Fibroblast of the conjunctiva (primary cell): Measurements from ENCODE around the gene JSRP1.
A peak's percentile ranks its signal among the peaks of the same experiment; 100 is the strongest.

ENCODE experiments used
- DNase-seq: peaks from one replicate; pipeline ENCODE4 v3.0.0-alpha.2; 2010; ENCODE audit warnings: low read depth

JSRP1 gene, protein sequence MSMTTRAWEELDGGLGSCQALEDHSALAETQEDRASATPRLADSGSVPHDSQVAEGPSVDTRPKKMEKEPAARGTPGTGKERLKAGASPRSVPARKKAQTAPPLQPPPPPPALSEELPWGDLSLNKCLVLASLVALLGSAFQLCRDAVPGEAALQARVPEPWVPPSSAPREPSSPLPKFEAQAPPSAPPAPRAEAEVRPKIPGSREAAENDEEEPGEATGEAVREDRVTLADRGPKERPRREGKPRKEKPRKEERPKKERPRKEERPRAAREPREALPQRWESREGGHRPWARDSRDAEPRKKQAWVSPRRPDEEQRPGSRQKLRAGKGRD

DNA sequence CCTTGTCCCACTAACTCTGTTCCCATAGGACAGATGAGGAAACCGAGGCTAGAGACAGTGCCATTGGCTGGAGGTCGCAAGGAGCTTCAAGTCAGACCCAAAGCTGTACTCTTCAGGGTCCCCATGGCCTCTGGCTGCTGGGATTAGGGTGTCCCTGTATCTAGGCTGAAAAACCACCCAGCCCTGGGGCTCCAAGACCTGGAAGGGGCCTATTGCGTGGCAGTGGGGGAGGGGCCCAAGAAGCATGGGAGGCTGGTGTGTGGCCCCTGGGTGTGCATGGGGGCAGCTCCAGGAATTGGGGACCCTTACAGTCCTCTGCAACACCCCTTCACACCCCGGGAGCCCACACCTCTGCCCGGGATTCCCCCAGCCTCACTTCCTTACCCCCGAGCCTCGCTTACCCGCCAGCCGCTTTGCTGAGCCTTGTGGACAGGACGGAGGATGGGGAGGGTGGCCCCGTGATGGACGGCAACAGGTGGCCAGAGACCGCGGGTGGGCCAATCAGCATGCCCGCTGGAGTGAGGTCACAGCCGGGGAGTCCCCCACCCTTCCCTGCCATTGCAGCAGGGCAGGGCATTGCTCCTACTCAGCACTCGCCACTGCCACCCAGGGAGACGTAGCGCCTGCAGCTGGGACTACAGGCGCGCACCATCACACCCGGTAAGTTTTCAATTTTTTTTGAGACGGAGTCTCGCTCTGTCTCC is at the start of gene JSRP1:
Gene JSRP1, minus strand, starts transcription at position 436 of the 704 bp plus-strand sequence. CDS start 1,103 bp downstream, outside the sequence.
- no peak for DNase-seq

DNA sequence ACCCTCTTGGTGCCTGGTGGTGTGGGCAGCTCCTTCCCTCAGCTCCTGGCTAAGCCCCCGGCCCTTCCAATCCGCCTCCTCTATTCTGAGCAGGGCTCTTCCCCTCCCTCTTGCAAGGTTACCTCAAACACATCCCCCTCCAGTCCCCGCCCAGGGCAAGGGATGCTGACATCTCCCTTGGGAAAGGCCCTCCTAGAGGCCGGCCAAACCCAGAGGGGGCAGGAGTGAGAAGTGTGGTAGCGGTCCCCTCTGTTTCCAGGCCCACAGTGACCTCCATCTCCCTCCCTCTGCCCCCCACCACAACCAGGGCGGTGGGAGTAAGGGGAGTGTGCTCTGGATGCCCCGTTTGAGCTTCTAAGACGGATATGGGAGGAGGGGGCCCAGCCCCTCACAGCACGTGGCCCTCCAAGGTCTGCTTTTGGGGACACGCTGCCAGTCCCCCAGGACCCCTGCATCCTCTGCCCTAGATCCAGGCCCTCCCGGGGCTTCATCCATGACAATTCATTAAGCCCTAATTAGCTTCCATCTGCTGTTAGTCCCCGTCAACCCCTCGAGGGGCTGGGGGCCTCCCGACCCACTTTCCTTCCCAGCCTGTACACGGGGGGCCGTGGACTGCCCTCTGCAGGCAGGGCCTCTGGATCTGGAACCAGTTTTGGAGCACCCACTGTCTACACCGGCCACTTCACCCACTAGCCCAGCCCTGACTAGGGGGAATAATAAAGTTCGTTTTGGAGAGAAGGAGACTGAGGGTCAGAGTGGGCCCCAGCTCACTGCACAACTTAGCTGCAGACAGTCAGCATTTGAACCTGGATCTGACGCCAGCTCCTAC is 49.4 kb upstream of the JSRP1 start:
- no peak for DNase-seq

DNA sequence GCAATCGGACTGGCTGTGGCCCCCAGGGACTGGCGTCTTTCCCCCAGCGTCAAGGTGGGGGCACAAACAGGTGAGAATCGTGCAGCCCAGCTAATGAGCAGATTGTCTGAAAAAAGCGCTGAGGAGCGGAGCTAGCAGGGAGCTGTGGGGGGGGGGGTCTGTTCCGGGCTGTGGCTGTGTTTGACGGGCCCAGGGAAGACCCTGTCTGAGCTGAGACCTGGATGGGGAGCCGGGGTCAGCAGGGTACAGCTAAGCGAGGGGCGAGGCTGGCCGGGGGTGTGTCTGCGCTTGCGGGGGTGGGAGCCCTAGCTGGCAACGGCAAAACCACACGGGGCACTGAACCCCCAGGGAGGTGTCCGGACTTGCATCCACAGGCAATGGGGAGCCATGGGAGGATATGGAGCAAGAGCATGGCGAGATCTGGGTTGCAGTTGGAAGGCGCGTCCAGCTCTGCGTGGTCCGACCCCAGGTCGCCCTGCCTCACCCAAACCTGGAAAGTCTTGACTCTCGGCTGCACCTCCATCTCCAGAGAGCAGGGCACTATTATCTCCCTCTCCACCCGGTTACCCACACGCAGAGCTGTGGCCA is 47.1 kb upstream of the JSRP1 start:
- DNase-seq: no peak

DNA sequence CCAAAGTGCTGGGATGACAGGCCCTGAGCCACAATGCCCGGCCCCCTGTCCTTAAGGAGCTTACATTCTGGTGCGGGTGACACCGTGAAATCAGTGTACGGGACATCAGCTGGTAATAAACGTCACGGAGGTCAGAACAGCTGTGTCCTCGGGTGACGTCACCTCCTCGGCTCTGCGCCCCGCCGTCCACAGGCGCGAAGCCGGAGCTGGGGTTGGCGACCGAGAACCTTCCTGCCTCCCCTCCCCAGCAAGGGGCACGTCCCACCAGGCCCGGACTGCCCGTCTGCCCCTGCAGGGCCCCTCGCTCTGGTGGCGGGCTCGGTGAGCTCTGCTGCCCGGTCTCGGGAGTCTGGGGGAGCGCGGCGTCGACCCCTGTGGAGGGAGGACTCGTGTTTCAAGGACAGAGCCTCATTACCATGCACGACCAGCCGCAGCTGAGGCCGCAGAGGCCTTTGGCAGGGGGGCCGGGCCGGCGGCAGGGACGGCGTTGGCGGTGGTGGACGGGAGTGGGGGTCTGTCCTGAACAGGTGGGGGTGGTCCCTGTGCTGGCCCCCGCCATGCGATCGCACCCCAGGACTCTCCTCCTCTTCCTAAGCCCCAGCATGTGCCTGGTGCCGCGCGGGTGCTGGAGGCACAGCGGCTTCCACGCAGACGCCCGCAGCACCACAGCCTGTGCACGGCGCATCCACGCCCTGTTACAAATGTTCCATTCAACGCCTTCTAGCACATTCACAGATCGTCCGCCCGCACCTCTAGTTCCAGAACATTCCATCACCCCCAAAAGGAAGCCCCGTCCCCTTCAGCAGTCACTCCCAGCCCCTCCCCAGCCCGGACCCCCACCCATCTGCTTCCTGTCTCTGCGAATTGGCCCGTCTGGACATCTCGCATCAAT is 46.3 kb upstream of the JSRP1 start:
- DNase-seq: no peak

DNA sequence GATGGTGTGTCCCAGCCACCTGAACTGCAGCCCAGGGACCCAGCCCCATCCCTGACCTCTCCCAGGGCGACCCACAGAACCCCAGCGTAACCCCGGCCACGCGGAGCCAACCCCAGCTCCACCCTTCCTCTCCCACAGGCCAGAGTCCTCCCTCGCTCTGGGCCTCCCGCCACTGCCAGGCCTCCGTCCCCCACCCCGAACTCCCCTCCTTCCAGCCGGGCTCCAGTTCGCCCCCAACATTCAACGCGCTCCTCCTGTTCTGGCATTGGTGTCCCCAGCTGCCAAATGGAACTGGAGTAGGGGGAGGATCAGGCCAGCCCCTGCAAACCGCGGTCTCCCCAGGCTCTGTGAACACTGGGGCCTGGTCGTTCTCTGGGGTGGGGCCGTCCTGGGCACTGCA is 44.3 kb upstream of the JSRP1 start:
- no peak for DNase-seq

DNA sequence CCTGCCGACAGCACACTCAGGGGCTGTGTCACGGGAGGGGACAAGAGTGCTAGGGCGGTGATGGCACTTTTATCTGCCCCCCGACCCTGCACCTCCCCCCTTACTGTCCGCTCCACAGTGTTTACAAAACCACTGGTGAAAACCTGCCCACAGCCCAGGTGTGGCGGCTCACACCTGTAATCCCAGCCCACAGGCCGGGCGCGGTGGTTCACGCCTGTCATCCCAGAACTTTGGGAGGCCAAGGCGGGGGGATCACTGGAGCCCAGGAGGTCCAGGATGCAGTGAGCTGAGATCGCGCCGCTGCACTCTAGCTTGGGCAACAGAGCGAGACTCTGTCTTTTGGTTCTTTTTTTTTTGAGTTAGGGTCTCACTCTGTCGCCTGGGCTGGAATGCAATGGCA is 39.9 kb upstream of the JSRP1 start:
- no peak for DNase-seq

DNA sequence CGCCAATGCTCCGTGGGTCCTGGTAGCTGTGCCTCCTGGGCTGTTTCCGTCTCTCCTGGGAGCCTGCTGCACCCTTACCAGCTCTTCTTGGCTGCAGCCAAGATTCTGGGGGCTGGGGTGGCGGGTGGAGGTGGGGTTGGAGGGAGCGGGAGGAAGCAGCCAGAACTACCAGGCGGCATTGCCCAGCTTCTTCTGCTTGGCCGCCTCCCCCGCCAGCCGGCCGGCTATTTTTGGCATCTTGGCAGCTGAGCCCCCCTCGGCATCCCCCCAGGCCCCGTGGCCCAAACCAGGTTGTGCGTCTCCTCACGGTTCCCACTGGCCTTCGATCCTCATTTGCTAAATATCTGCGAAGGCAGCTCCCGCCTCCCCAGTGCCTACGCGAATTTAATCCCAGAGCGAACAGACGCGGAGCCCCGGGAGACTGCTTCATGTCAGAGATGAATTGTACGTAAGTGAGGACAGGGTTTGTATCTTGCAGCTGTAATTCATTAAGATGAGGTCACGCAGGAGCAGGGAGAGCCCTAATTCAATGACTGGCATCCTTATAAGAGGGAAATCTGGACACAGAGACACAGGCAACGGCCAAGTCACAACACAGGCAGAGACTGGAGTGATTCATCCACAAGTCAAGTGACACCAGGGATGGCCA is 38.6 kb upstream of the JSRP1 start:
- DNase-seq: peak; percentile 53

DNA sequence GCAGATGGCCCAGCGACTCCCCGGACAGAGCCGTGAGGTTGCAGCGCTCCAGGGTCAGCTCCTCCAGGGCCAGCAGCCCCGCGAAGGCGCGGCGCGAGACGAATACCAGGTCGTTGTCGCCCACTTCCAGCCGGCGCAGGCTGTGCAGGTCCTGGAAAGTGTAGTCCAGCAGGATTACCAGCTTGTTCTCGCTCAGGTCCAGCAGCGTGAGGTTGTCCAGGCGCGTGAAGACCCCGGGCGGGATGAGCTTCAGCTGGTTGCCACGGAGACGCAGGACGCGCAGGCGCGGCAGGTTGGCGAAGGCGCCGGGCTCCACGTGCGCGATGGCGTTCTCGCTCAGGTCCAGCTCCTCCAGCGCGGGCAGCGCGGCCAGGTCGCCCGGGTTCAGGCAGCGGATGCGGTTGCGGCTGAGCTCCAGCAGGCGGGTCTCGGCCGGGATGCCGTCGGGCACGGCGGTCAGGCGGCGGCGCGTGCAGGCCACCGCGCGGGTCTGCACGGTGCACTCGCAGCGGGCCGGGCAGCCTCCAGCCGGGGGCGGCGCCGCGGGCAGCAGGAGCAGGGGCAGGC is 35.1 kb upstream of the JSRP1 start:
- no peak for DNase-seq

DNA sequence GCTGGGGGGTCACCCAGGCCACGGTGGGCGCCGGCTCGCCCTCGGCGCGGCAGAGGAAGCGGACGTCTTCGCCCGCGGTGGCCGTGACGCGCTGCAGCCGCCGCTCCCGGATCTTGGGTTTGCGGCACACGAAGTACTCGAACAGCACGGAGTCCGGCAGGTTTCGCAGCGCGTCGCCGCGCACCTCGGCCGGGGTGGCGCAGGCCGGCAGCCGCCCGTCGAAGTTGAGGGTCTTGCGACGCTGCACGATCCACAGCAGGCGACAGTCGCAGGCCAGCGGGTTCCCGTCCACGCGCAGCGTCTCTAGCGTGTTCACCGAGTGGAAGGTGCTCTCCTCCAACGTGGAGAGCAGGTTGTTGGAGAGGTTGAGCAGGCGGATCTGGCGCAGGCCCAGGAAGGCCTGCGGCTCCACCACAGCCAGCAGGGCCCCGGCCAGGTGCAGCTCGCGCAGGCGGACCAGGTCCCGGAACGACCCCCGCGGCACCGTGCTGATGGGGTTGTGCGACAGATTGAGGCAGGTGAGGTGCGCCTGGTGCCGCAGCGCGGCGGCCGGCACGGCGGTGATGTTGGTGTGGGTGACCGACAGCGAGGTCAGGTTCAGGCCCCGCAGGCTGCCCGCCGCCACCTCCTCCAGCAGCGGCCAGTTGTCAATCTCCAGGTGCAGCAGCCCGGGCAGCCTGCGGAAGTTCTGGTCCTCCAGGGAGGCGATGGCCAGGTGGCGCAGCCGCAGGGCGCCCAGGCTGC is 34.4 kb upstream of the JSRP1 start:
- no peak for DNase-seq

DNA sequence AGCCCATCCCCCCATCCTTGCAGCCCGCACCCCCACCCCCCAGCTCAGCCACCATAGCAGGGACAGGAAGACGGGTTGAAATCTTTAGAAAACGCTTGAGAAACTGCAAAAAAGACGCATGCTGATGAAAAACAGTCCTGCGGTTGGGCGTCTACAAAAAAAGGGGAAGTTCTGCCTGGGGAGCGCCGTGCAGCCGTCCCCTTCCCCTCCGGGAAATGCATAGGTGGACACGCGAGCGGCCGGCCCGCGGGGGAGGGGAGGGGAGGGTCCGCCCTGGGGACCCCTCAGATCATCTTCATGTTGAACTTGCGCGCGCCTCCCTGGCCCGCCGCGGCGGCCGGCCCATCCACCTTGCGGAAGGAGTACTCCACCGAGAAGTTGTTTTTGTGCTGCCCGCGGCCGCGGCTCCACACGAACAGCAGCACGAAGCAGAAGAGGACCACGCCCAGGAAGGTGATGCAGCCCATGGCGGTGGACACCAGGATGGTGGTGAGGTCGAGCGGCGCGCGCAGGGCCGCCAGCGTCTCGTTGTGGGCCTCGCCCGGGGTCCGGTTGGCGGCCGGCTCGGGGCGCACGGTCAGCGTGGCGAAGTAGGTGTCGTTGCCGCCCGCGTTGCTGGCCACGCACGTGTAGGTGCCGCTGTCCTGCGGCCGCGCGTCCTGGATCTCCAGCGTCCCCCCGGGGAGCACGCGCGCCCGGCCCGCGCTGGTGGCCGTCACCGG is 33.7 kb upstream of the JSRP1 start:
- DNase-seq: no peak

DNA sequence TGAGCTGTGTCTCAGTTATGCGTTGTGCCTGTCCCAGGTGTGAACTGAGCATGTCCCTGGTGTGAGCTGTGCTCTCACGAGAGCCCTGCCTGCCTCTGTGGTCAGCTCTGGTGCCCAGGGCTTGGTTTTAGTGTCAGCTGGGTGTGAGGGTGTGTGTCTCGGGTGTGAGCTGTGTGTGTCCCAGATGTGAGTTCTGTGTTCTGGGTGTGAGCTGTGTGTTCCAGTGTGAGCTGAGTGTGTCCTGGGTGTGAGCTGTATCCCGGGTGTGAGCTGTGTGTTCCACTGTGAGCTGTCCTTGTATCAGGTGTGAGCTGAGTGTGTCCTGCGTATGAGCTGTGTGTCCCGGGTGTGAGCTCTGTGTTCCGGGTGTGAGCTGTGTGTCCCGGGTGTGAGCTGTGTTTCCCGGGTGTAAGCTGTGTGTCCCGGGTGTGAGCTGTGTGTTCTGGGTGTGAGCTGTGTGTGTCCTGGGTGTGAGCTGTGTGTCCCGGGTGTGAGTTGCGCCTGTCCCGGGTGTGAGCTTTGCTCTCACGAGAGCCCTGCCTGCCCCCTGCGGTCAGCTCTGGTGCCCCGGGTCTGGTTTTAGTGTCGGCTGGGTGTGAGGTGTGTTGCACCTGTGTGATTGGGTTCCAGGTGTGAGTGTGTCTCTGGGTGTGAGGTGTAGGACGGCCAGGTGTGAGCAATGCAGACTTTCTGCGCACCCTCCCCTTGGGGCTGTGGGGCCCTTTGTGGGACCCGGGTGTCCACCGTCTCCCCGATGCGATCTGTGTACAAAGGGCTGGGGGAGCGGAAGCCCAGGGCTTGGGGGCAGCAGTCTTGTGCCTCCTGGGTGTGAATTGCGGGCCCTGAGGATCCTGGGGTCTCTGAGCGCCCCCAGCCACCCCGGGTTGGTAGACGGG is 32.8 kb upstream of the JSRP1 start:
- no peak for DNase-seq

DNA sequence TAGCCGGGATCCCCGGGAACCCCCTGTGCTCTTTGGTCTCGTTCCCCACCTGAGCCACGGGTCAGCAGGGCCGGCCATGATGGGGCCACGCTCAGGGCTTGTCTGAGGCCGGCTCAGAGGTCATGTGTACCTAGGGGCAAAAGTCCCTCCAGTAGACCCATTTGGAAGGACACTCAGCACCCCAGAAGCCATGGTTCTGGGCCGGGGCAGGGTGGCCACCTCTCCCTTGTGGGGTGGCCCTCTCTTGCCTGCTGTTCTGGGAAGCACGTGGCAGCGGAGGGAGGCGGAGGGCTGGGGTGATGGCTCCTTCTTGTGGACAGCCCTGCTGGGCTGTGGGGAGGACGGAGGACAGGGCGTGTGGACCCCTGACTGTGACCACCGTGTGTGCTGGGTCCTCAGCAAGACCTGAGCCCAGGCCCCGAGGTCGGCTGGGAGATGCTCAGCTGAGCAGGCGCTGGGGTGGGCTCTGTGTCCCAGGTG is 32.2 kb upstream of the JSRP1 start:
- DNase-seq: no peak

DNA sequence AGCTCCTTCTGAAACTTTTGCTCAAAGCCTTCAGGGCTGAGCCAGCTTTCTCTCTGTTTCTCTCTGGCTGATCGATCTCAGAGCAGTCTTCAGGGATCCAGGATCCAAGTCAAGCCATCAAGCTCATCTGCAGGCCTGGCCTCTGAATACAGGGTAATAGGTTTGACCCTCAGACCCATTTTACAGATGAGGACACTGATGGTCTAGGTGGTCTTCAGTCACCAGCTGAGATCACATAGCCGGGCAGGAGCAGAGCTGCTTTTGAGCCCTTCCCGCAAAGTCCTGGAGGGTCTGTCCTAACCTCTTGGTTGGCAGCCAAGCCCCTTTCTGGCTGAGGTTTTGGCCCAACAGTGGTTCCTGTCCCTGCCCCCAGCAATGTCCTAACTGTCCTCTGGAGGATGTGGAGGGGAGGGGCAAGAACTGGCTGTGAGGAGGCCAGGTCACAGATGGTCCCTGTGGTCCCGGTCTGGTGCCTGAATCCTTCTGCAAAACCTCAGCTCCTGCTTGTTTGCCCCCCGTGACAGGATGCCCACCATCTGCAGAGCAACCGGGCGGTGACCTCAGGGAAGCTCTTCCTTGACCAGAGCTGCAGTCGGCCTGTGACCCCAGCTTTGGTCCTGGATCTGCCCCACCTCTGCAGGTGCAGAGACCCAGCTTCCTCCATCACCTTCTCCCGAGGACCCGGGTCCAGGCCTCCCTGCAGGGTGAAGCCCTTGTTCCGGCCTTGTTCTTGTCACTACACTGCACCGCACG is 31.5 kb upstream of the JSRP1 start:
- no peak for DNase-seq

DNA sequence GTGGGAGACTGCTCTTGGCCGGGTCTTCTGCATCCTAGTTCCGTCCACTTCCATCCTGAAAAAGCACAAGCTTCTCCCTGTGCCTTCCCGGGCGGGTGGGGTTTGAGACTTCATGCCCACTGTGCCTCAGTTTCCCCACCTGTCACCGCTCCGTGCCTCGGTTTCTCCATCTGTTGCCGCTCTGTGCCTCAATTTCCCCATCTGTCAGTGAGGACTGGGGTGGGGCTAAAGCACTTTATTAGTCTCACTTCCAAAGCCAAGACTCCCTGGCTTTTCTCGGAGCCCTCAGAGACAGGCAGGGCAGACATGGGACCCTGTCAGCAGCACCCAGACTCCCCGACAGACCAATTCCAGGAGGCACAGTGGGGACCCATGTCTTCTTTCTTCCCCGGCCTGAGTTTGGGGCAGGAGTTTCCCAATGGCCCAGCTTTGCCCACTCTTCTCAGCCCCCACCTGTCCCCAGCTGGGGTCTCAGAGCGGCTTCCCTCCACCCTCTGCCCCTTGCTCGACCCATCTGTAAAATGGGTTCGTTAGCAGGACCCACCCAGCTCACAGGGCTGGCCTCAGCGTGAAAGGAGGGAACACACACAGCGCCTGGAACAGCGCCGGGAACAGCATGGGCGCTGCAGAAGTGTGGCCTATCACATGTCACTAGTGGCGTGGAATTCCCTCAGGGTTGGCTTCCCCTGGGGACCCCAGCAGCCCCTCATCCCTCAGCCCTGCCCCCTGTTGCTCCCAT is 30.4 kb upstream of the JSRP1 start:
- DNase-seq: no peak

DNA sequence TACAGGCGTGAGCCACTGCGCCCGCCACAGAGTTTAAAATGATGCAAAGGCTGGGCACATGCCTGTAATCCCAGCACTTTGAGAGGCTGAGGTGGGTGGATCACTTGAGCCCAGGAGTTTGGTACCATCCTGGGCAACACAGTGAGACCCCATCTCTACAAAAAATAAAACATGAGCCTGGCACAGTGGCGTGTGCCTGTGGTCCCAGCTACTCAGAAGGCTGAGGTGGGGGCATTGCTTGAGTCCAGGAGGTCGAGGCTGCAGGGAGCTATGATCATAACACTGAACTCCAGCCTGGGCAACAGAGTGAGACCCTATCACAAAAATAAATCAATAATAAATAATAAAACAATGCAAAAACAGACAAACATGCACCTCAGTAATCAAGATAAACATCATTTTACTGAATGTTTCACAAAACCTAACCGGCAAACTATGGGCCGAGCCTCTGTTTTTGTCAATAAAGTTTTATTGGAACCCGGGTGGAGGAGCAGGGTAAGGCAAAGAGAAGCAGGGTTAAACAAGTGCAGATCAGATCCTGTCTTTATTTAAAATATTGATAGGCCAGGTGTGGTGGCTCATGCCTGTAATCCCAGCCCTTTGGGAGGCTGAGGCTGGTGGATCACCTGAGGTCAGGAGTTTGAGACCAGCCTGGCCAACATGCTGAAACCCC is 27.8 kb upstream of the JSRP1 start:
- no peak for DNase-seq

DNA sequence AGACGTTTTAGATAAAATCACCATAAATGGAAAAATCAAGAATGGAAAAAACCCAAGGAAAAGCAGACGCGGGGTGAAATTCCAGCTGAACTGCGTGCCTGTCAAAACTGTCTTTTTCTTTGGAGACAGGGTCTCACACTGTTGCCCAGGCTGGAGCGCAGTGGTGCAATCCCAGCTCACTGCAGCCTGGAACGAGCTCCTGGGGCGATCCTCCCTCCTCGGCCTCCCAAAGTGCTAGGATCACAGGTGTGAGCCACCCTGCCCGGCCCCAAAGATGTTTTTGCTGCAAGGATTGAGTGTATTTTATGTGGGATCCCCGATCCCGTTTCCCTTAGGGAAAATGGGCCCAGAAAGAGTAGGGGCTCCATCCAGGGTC is 26.6 kb upstream of the JSRP1 start:
- no peak for DNase-seq
